ENCODE results near the gene SYT11. TPM values are rescaled to one million over a fixed set of nuclear protein-coding genes. Genes with fewer than 3 reads are reported as not detected.

The SYT11 gene, protein sequence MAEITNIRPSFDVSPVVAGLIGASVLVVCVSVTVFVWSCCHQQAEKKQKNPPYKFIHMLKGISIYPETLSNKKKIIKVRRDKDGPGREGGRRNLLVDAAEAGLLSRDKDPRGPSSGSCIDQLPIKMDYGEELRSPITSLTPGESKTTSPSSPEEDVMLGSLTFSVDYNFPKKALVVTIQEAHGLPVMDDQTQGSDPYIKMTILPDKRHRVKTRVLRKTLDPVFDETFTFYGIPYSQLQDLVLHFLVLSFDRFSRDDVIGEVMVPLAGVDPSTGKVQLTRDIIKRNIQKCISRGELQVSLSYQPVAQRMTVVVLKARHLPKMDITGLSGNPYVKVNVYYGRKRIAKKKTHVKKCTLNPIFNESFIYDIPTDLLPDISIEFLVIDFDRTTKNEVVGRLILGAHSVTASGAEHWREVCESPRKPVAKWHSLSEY
- total RNA-seq = 10 to 100 TPM in 1 of 2 donors, 1 to 10 TPM in 1; 9.0 to 22.4 TPM
- polyA plus RNA-seq = 1 to 10 TPM in 1 of 2 donors, under 1 TPM in 1; 0.91 to 7.3 TPM
- long read RNA-seq, donor 1, partial matches to known transcripts = 5 of 5 reads
- long read RNA-seq, donor 1, other reads (novel, unspliced or antisense) = 0 of 5 reads
- long read RNA-seq, donor 2, full-length matches to known transcripts = 1 of 1 reads
- long read RNA-seq, donor 2, partial matches to known transcripts = 0 of 1 reads
- long read RNA-seq, donor 2, other reads (novel, unspliced or antisense) = 0 of 1 reads
- long read RNA-seq, donor 3, full-length matches to known transcripts = 1 of 1 reads
- long read RNA-seq, donor 3, partial matches to known transcripts = 0 of 1 reads
- long read RNA-seq, donor 3, other reads (novel, unspliced or antisense) = 0 of 1 reads
- long read RNA-seq, donor 4, full-length matches to known transcripts = 1 of 6 reads
- long read RNA-seq, donor 4, partial matches to known transcripts = 5 of 6 reads
- long read RNA-seq, donor 4, other reads (novel, unspliced or antisense) = 0 of 6 reads
- long read RNA-seq, donor 5, full-length matches to known transcripts = 1 of 11 reads
- long read RNA-seq, donor 5, partial matches to known transcripts = 10 of 11 reads
- long read RNA-seq, donor 5, other reads (novel, unspliced or antisense) = 0 of 11 reads

DNA sequence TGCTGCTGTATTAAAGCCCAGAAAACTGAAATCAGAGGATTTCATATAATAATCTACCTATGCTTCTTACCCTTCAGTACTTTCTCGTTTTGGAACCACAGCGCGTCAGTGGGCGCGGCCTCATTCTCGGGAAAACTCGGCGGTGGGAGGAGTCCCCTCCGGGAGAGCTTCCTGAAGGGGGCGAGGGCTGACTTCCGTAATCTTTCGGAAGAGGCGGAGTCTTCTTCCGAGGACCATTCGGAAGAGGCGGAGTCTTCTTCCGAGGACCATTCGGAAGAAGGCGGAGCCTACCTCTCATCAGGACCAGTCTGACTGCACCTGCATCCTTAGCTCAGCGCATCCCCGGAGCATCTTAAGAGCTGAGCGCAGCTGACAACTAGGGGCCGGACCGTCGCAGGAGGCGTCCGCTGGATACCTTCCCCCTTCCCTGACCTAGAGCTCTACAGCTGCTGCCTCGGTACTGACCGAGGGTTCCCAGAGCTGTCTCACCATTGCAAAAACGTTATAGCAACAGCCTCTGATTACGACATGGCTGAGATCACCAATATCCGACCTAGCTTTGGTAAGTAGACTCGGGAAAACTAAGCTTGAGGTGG is at the start of gene SYT11:
TSS of gene SYT11 (plus strand) at position 334 of the 596 bp plus-strand sequence. CDS start at position 529, 195 bp downstream.
- peak; percentile 94 for ATAC-seq (ENCODE audit: insufficient read depth, low FRiP score)
- Histone ChIP-seq H3K27me3 (ENCODE audit: control insufficient read depth in 3 of 3, insufficient read depth in 3 of 3, low read length in 2 of 3) (no peaks in the 10 kb centered on the region), H3K4me3 (peak within 1 kb of the TSS; percentile 21), H3K4me1 (ENCODE audit: control insufficient read depth in 5 of 5, insufficient read depth in 5 of 5, low read length in 5 of 5) (peaks cover 0 to 26% (median 4%) of the 10 kb centered on the region in 5 donors), H3K27ac (ENCODE audit: low read depth in 1 of 2, low read length in 1 of 2) (peak within 1 kb of the TSS; percentile 44 to 84), H3K36me3 (ENCODE audit: control insufficient read depth in 4 of 4, insufficient read depth in 4 of 4, low read length in 4 of 4) (peaks cover under 1 to 5% (median 5%) of the 10 kb centered on the region in 4 donors), H3K9ac (ENCODE audit: insufficient read depth in 1 of 2, low read length in 2 of 2) (peak within 1 kb of the TSS; percentile 52 to 95), H3K9me3 (ENCODE audit: control insufficient read depth in 4 of 4, insufficient read depth in 3 of 4, low read length in 3 of 4) (no peaks in the 10 kb centered on the region)
- TF ChIP-seq, protein P1, sequence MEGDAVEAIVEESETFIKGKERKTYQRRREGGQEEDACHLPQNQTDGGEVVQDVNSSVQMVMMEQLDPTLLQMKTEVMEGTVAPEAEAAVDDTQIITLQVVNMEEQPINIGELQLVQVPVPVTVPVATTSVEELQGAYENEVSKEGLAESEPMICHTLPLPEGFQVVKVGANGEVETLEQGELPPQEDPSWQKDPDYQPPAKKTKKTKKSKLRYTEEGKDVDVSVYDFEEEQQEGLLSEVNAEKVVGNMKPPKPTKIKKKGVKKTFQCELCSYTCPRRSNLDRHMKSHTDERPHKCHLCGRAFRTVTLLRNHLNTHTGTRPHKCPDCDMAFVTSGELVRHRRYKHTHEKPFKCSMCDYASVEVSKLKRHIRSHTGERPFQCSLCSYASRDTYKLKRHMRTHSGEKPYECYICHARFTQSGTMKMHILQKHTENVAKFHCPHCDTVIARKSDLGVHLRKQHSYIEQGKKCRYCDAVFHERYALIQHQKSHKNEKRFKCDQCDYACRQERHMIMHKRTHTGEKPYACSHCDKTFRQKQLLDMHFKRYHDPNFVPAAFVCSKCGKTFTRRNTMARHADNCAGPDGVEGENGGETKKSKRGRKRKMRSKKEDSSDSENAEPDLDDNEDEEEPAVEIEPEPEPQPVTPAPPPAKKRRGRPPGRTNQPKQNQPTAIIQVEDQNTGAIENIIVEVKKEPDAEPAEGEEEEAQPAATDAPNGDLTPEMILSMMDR (IDR thresholded peaks at IDR 0.05; ENCODE audit: control extremely low read depth, extremely low read depth) = no peak
- WGBS, 2 donors = 1% methylated on average over 33 of the region's 33 CpGs
- DNase-seq = peak; percentile 96 to 99 (median 98)

DNA sequence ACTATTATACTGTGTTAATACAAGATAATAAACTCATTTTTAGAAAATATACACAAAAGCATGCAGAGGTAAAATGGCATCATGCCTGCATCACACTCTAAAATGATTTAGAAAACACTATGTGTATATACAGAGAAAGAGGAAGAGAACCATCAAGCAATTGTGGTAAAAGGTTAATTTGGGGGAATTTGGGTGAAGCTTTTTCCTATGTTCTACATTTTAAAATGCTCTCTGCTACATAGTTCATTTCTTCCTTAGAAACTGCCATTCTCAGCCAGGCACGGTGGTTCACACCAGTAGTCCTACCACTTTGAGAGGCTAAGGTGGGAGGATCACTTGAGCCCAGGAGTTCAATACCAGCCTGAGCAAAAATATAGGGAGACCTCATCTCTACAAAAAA is 46.5 kb upstream of the SYT11 start:
- Histone ChIP-seq H3K9me3 (ENCODE audit: control insufficient read depth in 4 of 4, insufficient read depth in 3 of 4, low read length in 3 of 4) (no peaks in the 10 kb centered on the region), H3K27me3 (ENCODE audit: control insufficient read depth in 3 of 3, insufficient read depth in 3 of 3, low read length in 2 of 3) (no peaks in the 10 kb centered on the region), H3K4me1 (ENCODE audit: control insufficient read depth in 5 of 5, insufficient read depth in 5 of 5, low read length in 5 of 5) (no peaks in the 10 kb centered on the region), H3K4me3 (no peak overlapping the region), H3K27ac (ENCODE audit: low read depth in 1 of 2, low read length in 1 of 2) (no peak overlapping the region), H3K9ac (ENCODE audit: insufficient read depth in 1 of 2, low read length in 2 of 2) (no peak overlapping the region), H3K36me3 (ENCODE audit: control insufficient read depth in 4 of 4, insufficient read depth in 4 of 4, low read length in 4 of 4) (peaks cover 13 to 24% (median 22%) of the 10 kb centered on the region in 4 donors)
- 96 to 97% methylated on average over 1 of the region's 1 CpG for WGBS, 2 donors
- TF ChIP-seq, protein P1 (IDR thresholded peaks at IDR 0.05; ENCODE audit: control extremely low read depth, extremely low read depth) = no peak
- ATAC-seq (ENCODE audit: insufficient read depth, low FRiP score) = no peak
- no peak for DNase-seq

DNA sequence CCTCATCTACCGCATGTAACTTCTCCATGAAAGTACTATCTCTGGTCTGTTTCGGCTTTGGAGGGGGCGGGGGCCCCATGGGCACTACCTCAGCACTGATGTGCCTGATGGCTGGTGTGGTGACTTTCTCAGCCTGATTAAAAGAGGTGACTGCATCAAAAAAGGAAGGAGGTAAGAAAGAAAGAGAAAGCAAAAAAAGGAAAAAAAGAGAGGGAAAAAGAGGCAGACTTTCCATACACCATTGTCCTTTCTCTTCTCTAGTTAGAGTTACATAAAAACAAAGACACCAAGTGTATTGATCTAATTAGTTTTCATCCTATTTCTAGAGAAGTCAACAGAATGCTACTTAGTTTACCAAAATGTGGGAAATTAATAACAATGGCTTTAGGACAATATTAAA is 45.7 kb upstream of the SYT11 start:
- 87 to 89% methylated on average over 3 of the region's 3 CpGs for WGBS, 2 donors
- TF ChIP-seq, protein P1 (IDR thresholded peaks at IDR 0.05; ENCODE audit: control extremely low read depth, extremely low read depth) = no peak
- H3K4me3 ChIP-seq = no peak overlapping the region
- H3K36me3 ChIP-seq (ENCODE audit: control insufficient read depth in 4 of 4, insufficient read depth in 4 of 4, low read length in 4 of 4) = peaks cover 13 to 24% (median 22%) of the 10 kb centered on the region in 4 donors
- no peaks in the 10 kb centered on the region for H3K9me3 ChIP-seq (ENCODE audit: control insufficient read depth in 4 of 4, insufficient read depth in 3 of 4, low read length in 3 of 4)
- H3K9ac ChIP-seq (ENCODE audit: insufficient read depth in 1 of 2, low read length in 2 of 2) = no peak overlapping the region
- ATAC-seq (ENCODE audit: insufficient read depth, low FRiP score) (no peak), DNase-seq (no peak)
- H3K4me1 ChIP-seq (ENCODE audit: control insufficient read depth in 5 of 5, insufficient read depth in 5 of 5, low read length in 5 of 5) = no peaks in the 10 kb centered on the region
- H3K27me3 ChIP-seq (ENCODE audit: control insufficient read depth in 3 of 3, insufficient read depth in 3 of 3, low read length in 2 of 3) = no peaks in the 10 kb centered on the region
- H3K27ac ChIP-seq (ENCODE audit: low read depth in 1 of 2, low read length in 1 of 2) = no peak overlapping the region

Data from lung (tissue), 16 donors.